ENCODE measurements around the gene KRTAP4-9.
"Not testable (repeated sequence)": the region's sequence is repeated elsewhere in the genome, so short reads cannot be mapped to it uniquely, and the experiment has no call there.

The KRTAP4-9 gene

DNA sequence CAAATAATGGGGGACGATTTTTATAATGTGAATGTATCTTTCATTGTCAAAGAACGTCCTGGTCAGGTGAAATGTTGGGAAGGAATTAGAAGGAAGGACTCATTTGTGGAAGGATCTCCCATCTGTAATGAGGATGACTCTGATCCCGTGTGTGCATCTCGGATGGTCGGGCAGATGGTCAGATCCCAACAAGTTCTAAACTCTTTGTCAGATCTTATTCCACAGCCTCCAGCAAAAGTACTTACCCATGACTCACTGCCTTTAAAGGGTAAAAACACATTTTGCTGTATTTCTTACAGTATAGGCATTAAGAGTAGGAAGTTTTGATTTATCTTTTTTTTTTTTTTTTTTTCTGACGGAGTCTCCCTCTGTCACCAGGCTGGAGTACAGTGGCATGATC, 6.7 kb upstream of the KRTAP4-9 start:
- no peak overlapping the region for H3K4me3 ChIP-seq (ENCODE audit: low read length in 2 of 2)
- no peaks in the 10 kb centered on the region for H3K27me3 ChIP-seq (ENCODE audit: control insufficient read depth in 1 of 2, insufficient read depth in 2 of 2, low read length in 2 of 2)
- H3K9ac ChIP-seq (ENCODE audit: low read length in 2 of 2): no peak overlapping the region
- no peak overlapping the region for H3K27ac ChIP-seq (ENCODE audit: low read length)
- no peaks in the 10 kb centered on the region for H3K4me1 ChIP-seq (ENCODE audit: control insufficient read depth, insufficient read depth, low read length)
- H3K9me3 ChIP-seq (ENCODE audit: control insufficient read depth in 2 of 2, low read length in 2 of 2): no peaks in the 10 kb centered on the region
- H3K36me3 ChIP-seq (ENCODE audit: control insufficient read depth in 2 of 2, insufficient read depth in 2 of 2, low read length in 2 of 2): no peaks in the 10 kb centered on the region

DNA sequence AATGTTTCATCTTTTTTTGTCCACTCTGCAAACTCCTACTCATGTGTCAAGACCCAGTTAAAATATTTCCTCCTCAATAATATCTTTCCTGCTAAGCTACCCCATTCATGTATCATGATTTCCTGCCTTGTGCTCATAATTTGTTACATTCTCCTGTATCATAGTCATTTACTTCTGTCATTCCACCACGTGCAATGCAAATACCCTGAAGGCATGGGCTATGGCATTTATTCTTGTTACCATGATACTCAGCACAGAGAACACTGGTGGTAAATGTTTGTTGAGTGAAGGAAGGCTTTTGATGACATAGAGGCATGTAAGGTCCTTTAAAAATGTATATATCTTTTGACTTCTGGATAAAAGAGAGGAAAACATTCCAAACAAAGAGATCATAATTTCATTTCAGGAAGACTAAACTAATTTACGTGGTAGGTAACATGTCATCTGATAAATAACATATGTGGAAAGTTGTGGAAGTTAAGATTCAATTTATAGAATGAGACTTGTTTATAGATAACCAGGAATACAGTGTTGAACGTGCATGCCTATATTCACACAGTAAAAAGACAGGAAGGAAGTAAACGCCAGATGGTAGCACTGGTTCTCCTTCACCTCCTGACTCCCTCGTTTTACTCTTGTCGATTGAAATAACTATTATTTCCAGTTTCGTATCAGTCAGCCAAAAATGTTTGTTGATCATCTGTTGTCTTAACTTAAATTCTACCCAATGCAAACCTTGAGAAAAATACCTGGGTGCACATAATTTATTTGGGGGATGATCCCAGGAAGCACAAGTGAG, 5.3 kb upstream of the KRTAP4-9 start:
- H3K27me3 ChIP-seq (ENCODE audit: control insufficient read depth in 1 of 2, insufficient read depth in 2 of 2, low read length in 2 of 2); H3K4me3 ChIP-seq (ENCODE audit: low read length in 2 of 2); H3K27ac ChIP-seq (ENCODE audit: low read length); H3K9me3 ChIP-seq (ENCODE audit: control insufficient read depth in 2 of 2, low read length in 2 of 2); H3K9ac ChIP-seq (ENCODE audit: low read length in 2 of 2); H3K36me3 ChIP-seq (ENCODE audit: control insufficient read depth in 2 of 2, insufficient read depth in 2 of 2, low read length in 2 of 2); H3K4me1 ChIP-seq (ENCODE audit: control insufficient read depth, insufficient read depth, low read length): not testable (repeated sequence)

DNA sequence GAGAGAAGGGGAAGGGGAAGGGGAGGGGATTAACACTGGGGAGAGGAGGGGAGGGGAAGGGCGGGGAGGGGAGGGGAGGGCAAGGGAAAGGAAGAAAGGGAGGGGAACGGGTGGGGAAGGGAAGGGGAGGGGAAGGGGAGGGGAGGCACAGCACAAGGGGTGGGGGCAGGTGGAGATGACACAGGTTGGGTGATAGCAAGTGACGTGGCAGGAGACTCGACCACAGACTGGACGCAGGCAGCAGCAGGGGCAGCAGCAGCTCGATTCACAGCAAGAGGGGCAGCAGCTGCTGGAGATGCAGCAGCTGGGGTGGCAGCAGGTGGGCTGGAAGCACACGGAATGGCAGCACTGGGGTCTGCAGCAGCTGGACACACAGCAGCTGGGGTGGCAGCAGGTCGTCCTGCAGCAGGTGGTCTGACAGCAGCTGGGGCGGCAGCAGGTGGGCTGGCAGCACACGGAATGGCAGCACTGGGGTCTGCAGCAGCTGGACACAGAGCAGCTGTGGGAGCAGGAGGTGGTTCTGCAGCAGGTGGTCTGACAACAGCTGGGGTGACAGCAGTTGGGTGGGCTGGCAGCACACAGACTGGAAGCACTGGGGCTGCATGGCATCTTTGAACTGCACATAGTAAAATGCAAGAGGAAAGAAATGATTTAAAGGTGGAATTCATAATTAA, 3.5 kb upstream of the KRTAP4-9 start, which contains the start of gene KRTAP4-16:
TSS of gene KRTAP4-16 (minus strand) at position 624 of the 674 bp plus-strand sequence. CDS start at position 624, 0 bp downstream.
- Histone ChIP-seq H3K4me1 (ENCODE audit: control insufficient read depth, insufficient read depth, low read length) (no peaks in the 10 kb centered on the region), H3K9ac (ENCODE audit: low read length in 2 of 2) (no peak within 1 kb of the TSS), H3K27me3 (ENCODE audit: control insufficient read depth in 1 of 2, insufficient read depth in 2 of 2, low read length in 2 of 2) (no peaks in the 10 kb centered on the region), H3K27ac (ENCODE audit: low read length) (no peak within 1 kb of the TSS), H3K9me3 (ENCODE audit: control insufficient read depth in 2 of 2, low read length in 2 of 2) (no peaks in the 10 kb centered on the region), H3K36me3 (ENCODE audit: control insufficient read depth in 2 of 2, insufficient read depth in 2 of 2, low read length in 2 of 2) (no peaks in the 10 kb centered on the region), H3K4me3 (ENCODE audit: low read length in 2 of 2) (no peak within 1 kb of the TSS)

DNA sequence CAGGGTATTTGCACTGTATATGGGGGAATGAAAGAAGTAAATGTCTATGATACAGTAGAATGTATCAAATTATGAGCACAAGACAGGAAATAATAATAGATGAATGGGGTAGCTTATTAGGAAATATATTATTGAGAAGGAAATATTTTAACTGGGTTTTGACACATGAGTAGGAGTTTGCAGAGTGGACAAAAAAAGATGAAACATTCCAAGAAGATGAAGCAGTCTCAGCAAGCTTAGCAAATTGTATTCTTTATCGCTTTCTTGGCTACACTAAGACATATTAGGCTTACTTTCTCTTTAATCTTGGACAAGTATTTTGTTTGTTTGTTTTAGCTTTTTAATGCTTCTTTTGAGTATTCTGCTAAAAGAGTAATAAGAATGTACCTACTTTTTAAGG, 1.3 kb upstream of the KRTAP4-9 start:
- H3K9me3 ChIP-seq (ENCODE audit: control insufficient read depth in 2 of 2, low read length in 2 of 2): no peaks in the 10 kb centered on the region
- no peak overlapping the region for H3K4me3 ChIP-seq (ENCODE audit: low read length in 2 of 2)
- no peaks in the 10 kb centered on the region for H3K36me3 ChIP-seq (ENCODE audit: control insufficient read depth in 2 of 2, insufficient read depth in 2 of 2, low read length in 2 of 2)
- H3K9ac ChIP-seq (ENCODE audit: low read length in 2 of 2): no peak overlapping the region
- H3K4me1 ChIP-seq (ENCODE audit: control insufficient read depth, insufficient read depth, low read length): no peaks in the 10 kb centered on the region
- no peak overlapping the region for H3K27ac ChIP-seq (ENCODE audit: low read length)
- H3K27me3 ChIP-seq (ENCODE audit: control insufficient read depth in 1 of 2, insufficient read depth in 2 of 2, low read length in 2 of 2): no peaks in the 10 kb centered on the region

DNA sequence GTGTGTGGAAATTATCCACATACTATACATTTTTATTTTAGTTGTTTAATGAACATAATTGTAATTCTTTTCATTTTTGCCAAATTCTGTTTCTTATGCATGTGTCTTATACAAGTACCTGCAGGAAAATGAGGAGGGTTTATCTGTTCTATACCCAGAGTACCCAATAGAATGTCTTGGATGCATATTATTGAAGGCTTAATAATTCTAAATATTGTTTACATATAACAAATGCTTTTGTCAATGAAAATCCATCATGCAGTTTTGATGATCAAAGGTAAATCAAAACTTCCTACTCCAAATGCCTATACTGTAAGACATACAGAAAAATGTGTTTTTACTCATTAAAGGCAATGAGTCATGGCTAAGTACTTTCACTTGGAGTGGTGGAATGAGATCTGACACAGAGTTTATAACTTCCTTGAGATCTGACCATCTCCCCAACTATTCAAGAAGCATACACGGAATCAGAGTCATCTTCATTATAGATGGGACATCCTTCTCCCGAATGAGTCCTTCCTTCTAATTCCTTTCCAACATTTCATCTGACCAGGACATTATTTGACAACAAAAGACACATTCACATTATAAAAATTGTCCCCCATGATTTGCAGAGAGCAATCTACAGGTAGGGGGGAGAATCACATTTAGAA, 677 bp upstream of the KRTAP4-9 start:
- H3K36me3 ChIP-seq (ENCODE audit: control insufficient read depth in 2 of 2, insufficient read depth in 2 of 2, low read length in 2 of 2); H3K9ac ChIP-seq (ENCODE audit: low read length in 2 of 2); H3K9me3 ChIP-seq (ENCODE audit: control insufficient read depth in 2 of 2, low read length in 2 of 2); H3K27me3 ChIP-seq (ENCODE audit: control insufficient read depth in 1 of 2, insufficient read depth in 2 of 2, low read length in 2 of 2); H3K4me3 ChIP-seq (ENCODE audit: low read length in 2 of 2); H3K27ac ChIP-seq (ENCODE audit: low read length); H3K4me1 ChIP-seq (ENCODE audit: control insufficient read depth, insufficient read depth, low read length): not testable (repeated sequence)

DNA sequence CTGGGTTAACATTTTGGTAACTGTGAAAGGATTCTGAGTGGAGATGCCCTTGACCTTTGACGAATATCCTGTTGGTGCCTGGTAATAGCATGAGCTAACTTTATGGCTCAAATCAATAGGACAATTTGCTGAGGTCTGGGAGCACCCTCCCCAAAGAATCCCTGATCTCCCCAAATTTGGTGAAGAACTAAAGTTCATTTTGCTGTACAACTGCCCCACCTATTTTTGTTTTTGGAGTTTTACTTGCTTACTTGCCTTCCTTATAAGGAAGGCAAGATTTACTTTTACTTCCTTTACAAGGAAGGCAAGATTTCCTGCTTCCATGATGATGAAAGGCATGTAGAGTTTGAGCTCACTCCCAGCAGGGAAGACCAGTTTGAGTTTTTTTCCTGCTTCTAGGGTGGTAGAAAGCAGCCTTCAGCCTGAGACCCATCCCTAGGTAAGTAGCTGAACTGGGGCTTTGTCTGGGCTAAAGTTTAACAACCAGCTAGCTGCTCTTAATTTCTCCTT, 2.8 kb downstream of the KRTAP4-9 start:
- no peak overlapping the region for H3K9ac ChIP-seq (ENCODE audit: low read length in 2 of 2)
- H3K9me3 ChIP-seq (ENCODE audit: control insufficient read depth in 2 of 2, low read length in 2 of 2): no peaks in the 10 kb centered on the region
- H3K27ac ChIP-seq (ENCODE audit: low read length): no peak overlapping the region
- no peaks in the 10 kb centered on the region for H3K27me3 ChIP-seq (ENCODE audit: control insufficient read depth in 1 of 2, insufficient read depth in 2 of 2, low read length in 2 of 2)
- no peaks in the 10 kb centered on the region for H3K36me3 ChIP-seq (ENCODE audit: control insufficient read depth in 2 of 2, insufficient read depth in 2 of 2, low read length in 2 of 2)
- H3K4me3 ChIP-seq (ENCODE audit: low read length in 2 of 2): no peak overlapping the region
- H3K4me1 ChIP-seq (ENCODE audit: control insufficient read depth, insufficient read depth, low read length): no peaks in the 10 kb centered on the region

DNA sequence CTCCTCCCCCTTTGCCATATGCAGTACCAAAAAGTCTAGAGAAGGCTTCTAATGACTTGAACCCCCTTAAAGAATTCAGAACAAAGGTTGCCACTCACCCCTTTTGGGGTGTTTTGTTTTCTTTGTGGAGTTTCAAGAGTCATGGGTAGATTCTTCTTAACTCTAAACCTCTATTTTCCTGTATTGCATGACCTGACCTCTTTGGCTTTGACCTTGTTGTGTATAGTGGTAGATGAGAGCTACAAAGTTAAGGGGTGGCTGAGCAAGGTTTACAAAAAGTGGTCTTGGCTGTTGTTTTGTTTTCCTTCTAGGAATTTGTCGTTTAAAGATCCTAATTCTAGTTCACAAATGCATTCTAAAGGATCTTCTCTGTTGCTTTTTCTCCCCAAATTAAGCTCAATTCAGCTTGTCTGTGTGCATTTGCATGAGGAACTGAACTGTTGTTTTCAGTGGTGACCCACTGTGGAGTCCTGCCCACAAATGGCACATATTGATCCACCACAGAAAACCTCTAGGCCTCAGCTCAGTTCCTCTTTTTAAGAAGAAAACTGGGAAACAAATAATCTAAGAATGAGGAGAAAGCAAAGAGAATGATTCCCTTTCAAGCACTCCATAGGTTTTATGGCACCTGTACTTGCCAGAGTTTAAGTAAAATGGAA, 3.7 kb downstream of the KRTAP4-9 start:
- not testable (repeated sequence) for H3K27me3 ChIP-seq (ENCODE audit: control insufficient read depth in 1 of 2, insufficient read depth in 2 of 2, low read length in 2 of 2); H3K9ac ChIP-seq (ENCODE audit: low read length in 2 of 2); H3K36me3 ChIP-seq (ENCODE audit: control insufficient read depth in 2 of 2, insufficient read depth in 2 of 2, low read length in 2 of 2); H3K4me1 ChIP-seq (ENCODE audit: control insufficient read depth, insufficient read depth, low read length); H3K4me3 ChIP-seq (ENCODE audit: low read length in 2 of 2); H3K9me3 ChIP-seq (ENCODE audit: control insufficient read depth in 2 of 2, low read length in 2 of 2); H3K27ac ChIP-seq (ENCODE audit: low read length)

DNA sequence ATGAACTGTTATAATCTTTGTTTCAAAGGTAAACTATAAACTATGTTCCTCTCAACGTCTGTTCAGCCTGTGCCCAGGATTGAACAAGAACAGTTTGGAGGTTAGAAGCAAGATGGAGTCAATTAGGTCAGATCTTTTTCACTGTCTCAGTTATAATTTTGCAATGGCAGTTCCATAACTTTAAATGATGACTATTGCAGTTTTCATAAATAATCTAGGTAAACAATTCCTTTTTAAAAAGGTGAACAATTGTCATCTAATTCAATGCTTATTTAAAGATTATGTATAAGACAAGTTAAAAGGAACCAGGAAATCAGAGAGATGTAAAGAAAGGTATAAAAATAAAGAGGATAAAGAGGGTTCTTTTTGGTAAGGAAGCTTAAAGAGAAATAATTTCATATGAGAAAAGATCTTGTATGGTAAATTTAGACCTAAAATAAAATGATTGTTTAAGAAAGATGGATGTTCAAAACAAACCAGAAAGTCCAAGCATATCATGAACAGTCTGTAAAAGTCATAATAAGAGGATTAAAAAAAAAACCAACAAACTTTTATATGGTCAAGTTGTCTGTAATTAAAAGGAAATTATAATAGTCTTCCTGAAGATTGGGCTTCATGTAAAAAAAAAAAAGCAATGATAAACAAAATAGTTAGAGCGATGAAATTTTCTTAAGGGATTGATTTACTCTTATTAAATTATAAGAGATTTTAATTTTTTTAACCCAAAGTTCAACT, 6.1 kb downstream of the KRTAP4-9 start:
- Histone ChIP-seq H3K4me1 (ENCODE audit: control insufficient read depth, insufficient read depth, low read length) (no peaks in the 10 kb centered on the region), H3K9ac (ENCODE audit: low read length in 2 of 2) (no peak overlapping the region), H3K9me3 (ENCODE audit: control insufficient read depth in 2 of 2, low read length in 2 of 2) (no peaks in the 10 kb centered on the region), H3K27ac (ENCODE audit: low read length) (no peak overlapping the region), H3K36me3 (ENCODE audit: control insufficient read depth in 2 of 2, insufficient read depth in 2 of 2, low read length in 2 of 2) (no peaks in the 10 kb centered on the region), H3K27me3 (ENCODE audit: control insufficient read depth in 1 of 2, insufficient read depth in 2 of 2, low read length in 2 of 2) (no peaks in the 10 kb centered on the region), H3K4me3 (ENCODE audit: low read length in 2 of 2) (no peak overlapping the region)

DNA sequence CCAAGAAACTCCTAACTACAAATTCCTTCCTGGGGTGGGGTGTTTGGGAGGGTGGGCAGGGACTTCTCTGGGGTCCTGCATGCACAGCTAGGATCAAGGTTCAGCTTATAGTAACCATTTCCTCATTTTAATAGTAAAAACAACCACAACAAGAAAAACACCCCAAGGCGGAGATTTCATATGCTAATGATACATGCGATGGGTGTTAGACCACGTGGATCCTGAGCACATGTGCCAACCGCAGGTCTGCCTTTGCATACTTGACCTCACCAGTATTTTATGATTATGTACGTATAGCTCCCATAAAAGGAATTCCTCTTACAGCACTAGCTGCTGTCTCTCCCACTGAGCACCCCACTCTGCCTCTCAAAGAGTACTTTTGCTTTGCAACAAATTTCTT, 11.1 kb downstream of the KRTAP4-9 start:
- Histone ChIP-seq H3K9me3 (ENCODE audit: control insufficient read depth in 2 of 2, low read length in 2 of 2) (no peaks in the 10 kb centered on the region), H3K9ac (ENCODE audit: low read length in 2 of 2) (no peak overlapping the region), H3K4me3 (ENCODE audit: low read length in 2 of 2) (no peak overlapping the region), H3K27ac (ENCODE audit: low read length) (no peak overlapping the region), H3K4me1 (ENCODE audit: control insufficient read depth, insufficient read depth, low read length) (no peaks in the 10 kb centered on the region), H3K27me3 (ENCODE audit: control insufficient read depth in 1 of 2, insufficient read depth in 2 of 2, low read length in 2 of 2) (no peaks in the 10 kb centered on the region), H3K36me3 (ENCODE audit: control insufficient read depth in 2 of 2, insufficient read depth in 2 of 2, low read length in 2 of 2) (no peaks in the 10 kb centered on the region)

DNA sequence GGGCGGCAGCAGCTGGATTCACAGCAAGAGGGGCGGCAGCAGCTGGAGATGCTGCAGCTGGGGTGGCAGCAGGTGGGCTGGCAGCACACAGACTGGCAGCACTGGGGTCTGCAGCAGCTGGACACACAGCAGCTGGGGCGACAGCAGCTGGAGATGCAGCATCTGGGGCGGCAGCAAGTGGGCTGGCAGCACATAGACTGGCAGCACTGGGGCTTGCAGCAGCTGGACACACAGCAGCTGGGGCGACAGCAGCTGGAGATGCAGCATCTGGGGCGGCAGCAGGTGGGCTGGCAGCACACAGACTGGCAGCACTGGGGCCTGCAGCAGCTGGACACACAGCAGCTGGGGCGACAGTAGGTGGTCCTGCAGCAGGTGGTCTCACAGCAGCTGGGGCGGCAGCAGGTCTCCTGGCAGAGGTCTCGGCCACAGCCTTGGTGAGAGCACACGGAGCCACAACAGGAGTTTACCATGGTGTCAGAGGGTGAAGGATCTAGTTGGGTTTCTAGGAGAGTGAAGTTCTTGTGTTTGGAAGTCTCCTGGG, 12.7 kb downstream of the KRTAP4-9 start, which contains the start of gene KRTAP4-11:
TSS of gene KRTAP4-11 (minus strand) at position 528 of the 541 bp plus-strand sequence. CDS start at position 470, 58 bp downstream.
- not testable (repeated sequence) for H3K36me3 ChIP-seq (ENCODE audit: control insufficient read depth in 2 of 2, insufficient read depth in 2 of 2, low read length in 2 of 2); H3K4me3 ChIP-seq (ENCODE audit: low read length in 2 of 2); H3K27me3 ChIP-seq (ENCODE audit: control insufficient read depth in 1 of 2, insufficient read depth in 2 of 2, low read length in 2 of 2); H3K9me3 ChIP-seq (ENCODE audit: control insufficient read depth in 2 of 2, low read length in 2 of 2); H3K9ac ChIP-seq (ENCODE audit: low read length in 2 of 2); H3K27ac ChIP-seq (ENCODE audit: low read length); H3K4me1 ChIP-seq (ENCODE audit: control insufficient read depth, insufficient read depth, low read length)
